ENCODE data around the gene GYG2.

DNA sequence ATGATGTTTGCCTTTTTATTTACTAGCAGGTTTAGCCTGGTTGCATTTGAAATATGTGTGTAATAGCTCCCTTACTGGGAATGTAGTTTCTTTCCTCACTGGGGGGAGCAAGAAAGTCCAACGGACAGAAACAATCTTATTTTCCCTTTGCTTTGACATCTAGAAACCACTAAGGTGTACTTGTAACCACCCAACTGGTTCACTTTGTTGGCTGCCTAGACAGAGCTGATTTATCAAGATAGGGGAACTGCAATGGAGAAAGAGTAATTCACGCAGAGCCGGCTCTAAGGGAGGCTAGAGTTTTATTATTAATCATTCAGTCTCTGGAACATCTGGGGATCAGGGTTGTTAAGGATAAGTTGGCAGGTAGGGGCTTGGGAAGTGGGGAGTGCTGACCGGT, 46.6 kb upstream of the GYG2 start:
- TF ChIP-seq CTCF (conservative IDR thresholded peaks at IDR 0.05 in 1 of 2, IDR thresholded peaks at IDR 0.05 in 1 of 2; ENCODE audit: low read depth in 1 of 2, low read length in 2 of 2), result no peak
- no peak for TF ChIP-seq EZH2 (IDR thresholded peaks at IDR 0.05; ENCODE audit: low read length, missing control alignments)
